ENCODE results near the gene RXFP3.
"Not testable (repeated sequence)": the region's sequence is repeated elsewhere in the genome, so short reads cannot be mapped to it uniquely, and the experiment has no call there.

The RXFP3 gene

GRCh38 chr5:33936004-33936380 lies 194 bp upstream of the RXFP3 start:
- DNase-seq: peak in 3 of 4 experiments; percentile 0 to 14 (median 4)

- DNase-seq: no peak
These were observed 976 bp downstream of the RXFP3 start for GRCh38 chr5:33937017-33937706.

GRCh38 chr5:33937707-33938506 lies 1.7 kb downstream of the RXFP3 start:
- DNase-seq: no peak

- DNase-seq: no peak
These were observed 2.3 kb downstream of the RXFP3 start for GRCh38 chr5:33938507-33938796.

- DNase-seq: no peak
These were observed 2.7 kb downstream of the RXFP3 start for GRCh38 chr5:33938881-33939280.

- DNase-seq: no peak
These were observed 3.5 kb downstream of the RXFP3 start for GRCh38 chr5:33939556-33940262.

GRCh38 chr5:33941090-33941489 lies 4.9 kb downstream of the RXFP3 start:
- DNase-seq: no peak

GRCh38 chr5:33944543-33945132 lies 8.5 kb downstream of the RXFP3 start:
- DNase-seq: no peak

GRCh38 chr5:33952175-33952574 lies 16.0 kb downstream of the RXFP3 start:
- not testable (repeated sequence) for DNase-seq

GRCh38 chr5:33957577-33958150 lies 21.5 kb downstream of the RXFP3 start:
- DNase-seq: no peak

GRCh38 chr5:33958176-33958575 lies 22.0 kb downstream of the RXFP3 start:
- DNase-seq: no peak

- no peak for DNase-seq
These were observed 28.0 kb downstream of the RXFP3 start for GRCh38 chr5:33964132-33964700.

- DNase-seq: no peak
These were observed 30.6 kb downstream of the RXFP3 start for GRCh38 chr5:33966805-33967204.

GRCh38 chr5:33968211-33969005 lies 32.2 kb downstream of the RXFP3 start:
- DNase-seq: no peak

- DNase-seq: no peak
These were observed 33.6 kb downstream of the RXFP3 start for GRCh38 chr5:33969572-33970452.

- DNase-seq: no peak
These were observed 37.1 kb downstream of the RXFP3 start for GRCh38 chr5:33973271-33973670.

GRCh38 chr5:33975852-33976251 lies 39.7 kb downstream of the RXFP3 start:
- DNase-seq: no peak

GRCh38 chr5:33976307-33976706 lies 40.1 kb downstream of the RXFP3 start:
- no peak for DNase-seq

GRCh38 chr5:33978306-33978705 lies 42.1 kb downstream of the RXFP3 start:
- no peak for DNase-seq

- DNase-seq: no peak
These were observed 43.8 kb downstream of the RXFP3 start for GRCh38 chr5:33980030-33980429.

Data from activated naive CD4-positive, alpha-beta T cell (primary cell).